NB4 (cell line): Measurements from ENCODE around the gene TIAM2.
A peak's percentile ranks its signal among the peaks of the same experiment; 100 is the strongest.

Source experiments
- DNase-seq: peaks from one replicate; pipeline ENCODE4 v3.0.0; 2010; ENCODE audit warnings: low read depth
- H3K4me3 ChIP-seq: one replicate; pipeline ENCODE4 v1.5.1; 2011; ENCODE audit warnings: mild to moderate bottlenecking, low read depth, low read length, moderate library complexity
- CTCF ChIP-seq: IDR thresholded peaks from one replicate; pipeline ENCODE4 v1.5.1; 2012; ENCODE audit warnings: low read depth, low read length
- MAX ChIP-seq: IDR thresholded peaks from 2 replicates; pipeline ENCODE4 v1.6.1; 2011; ENCODE audit warnings: low read depth, low read length
- MYC ChIP-seq: IDR thresholded peaks from 2 replicates; pipeline ENCODE4 v1.6.1; 2011; ENCODE audit warnings: low read depth, low read length
- POLR2A ChIP-seq: IDR thresholded peaks from 2 replicates; pipeline ENCODE4 v1.6.1; 2011; ENCODE audit warnings: mild to moderate bottlenecking; ENCODE audit not compliant: insufficient read length; ENCODE audit errors: extremely low read depth

The TIAM2 gene

GRCh38 chr6:155171747-155172449 lies 176.8 kb downstream of the TIAM2 start:
- TF ChIP-seq CTCF (no peak), MAX (no peak)
- no peak overlapping the region for H3K4me3 ChIP-seq
- DNase-seq, result no peak

DNA sequence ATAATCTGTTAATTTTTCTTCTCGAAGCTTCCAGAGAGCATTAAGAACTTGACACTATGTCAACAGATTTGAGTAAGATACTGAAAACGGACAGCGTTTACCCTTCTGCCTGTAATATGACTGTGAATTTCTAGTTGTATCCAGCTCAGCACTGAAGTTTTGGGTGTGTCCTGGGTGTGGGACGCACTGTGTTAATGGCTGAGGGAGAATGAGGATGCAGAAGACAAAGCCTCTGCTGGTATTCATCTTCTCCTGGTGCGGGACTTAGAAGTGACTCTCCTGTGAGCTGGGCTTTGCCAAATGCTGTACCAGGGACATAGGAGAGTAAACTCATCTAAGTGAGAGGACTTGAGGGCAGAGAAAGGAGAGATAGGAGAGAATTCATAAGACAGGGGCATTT lies 178.4 kb downstream of the TIAM2 start:
- TF ChIP-seq CTCF (no peak), MYC (no peak), POLR2A (no peak), MAX (no peak)
- no peak overlapping the region for H3K4me3 ChIP-seq
- no peak for DNase-seq

DNA sequence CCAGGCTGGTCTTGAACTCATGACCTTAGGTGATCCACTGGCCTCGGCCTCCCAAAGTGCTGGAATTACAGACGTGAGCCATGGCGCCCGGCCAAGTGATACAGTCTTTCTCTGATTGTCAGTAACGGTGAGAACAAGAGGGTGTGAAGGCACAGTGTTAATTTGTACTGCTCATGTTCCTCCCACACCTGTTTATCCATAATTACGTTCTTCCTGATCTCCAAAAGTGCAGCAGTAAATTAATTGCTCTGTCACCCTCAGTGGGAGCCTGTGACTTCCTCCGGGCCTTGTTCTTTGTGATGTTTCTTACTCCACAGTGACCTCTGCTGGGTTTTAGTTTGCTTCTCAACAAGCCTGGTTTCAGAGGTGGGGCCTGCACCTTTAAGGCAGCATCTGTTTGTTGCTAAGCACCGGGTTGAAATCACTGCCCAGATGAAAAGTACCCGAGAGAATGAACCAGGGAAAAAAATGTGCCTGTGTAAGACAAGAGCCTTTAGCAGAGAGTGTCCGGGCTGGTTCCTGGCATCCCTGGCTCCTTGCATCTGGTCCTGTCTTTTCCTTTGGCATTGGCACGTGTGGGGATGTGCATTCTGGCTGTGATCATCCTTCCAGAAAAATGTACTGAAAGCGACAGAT lies 179.6 kb downstream of the TIAM2 start:
- peak; percentile 72 for DNase-seq
- no peak overlapping the region for H3K4me3 ChIP-seq
- peak; percentile 50 for TF ChIP-seq CTCF
- no peak for TF ChIP-seq POLR2A

GRCh38 chr6:155177363-155177961 lies 182.3 kb downstream of the TIAM2 start:
- no peak overlapping the region for H3K4me3 ChIP-seq
- TF ChIP-seq CTCF (peak; percentile 37), MAX (no peak)
- peak; percentile 73 for DNase-seq

DNA sequence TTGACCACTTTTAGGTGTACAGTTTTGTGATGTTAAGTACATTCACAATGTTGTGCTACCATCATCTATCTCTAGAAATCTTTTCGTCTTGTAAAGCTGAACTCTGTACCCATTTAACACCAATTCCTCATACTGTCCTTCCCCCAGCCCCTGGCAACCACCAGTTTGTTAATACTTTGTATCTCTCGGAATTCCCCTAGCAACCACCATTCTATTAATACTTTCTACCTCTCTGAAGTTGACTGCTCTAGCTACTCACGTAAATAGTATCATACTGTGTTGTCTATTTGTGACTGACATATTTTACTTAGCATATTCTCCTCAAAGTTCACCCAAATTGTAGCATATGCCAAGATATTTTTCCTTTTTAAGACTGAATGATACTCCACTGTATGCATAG lies 186.4 kb downstream of the TIAM2 start:
- no peak overlapping the region for H3K4me3 ChIP-seq
- no peak for DNase-seq
- no peak for TF ChIP-seq CTCF
- no peak for TF ChIP-seq POLR2A
- no peak for TF ChIP-seq MYC
- no peak for TF ChIP-seq MAX

- DNase-seq, result no peak
- no peak for TF ChIP-seq MYC
- no peak for TF ChIP-seq POLR2A
- no peak for TF ChIP-seq MAX
- TF ChIP-seq CTCF, result no peak
- H3K4me3 ChIP-seq, result no peak overlapping the region
Measured at GRCh38 chr6:155182103-155182502, 187.0 kb downstream of the TIAM2 start.
